Liver (tissue), 9 donors: Measurements from ENCODE around the gene MESD. TPM values are rescaled to one million over a fixed set of nuclear protein-coding genes. Genes with fewer than 3 reads are reported as not detected.

ENCODE experiments used
- DNase-seq: peaks from one replicate; pipeline ENCODE4 v3.0.0-alpha.2; 2017; ENCODE audit warnings: low spot score
- H3K27ac ChIP-seq, 2 donors: one replicate each; pipeline ENCODE4 v1.7.0; 2013; ENCODE audit warnings: inconsistent platforms in 2 of 2, low read length in 2 of 2, control low read depth in 1 of 2, low read depth in 1 of 2, mild to moderate bottlenecking in 1 of 2
- H3K27me3 ChIP-seq, 4 donors: one replicate each; pipeline versions ENCODE4 v1.6.1 to v1.7.0; 2013; ENCODE audit warnings: low read length in 3 of 4, inconsistent platforms in 1 of 4, mild to moderate bottlenecking in 1 of 4, moderate library complexity in 1 of 4; ENCODE audit not compliant: control insufficient read depth in 4 of 4, insufficient read depth in 4 of 4
- H3K36me3 ChIP-seq, 4 donors: one replicate each; pipeline versions ENCODE4 v1.6.1 to v1.7.0; 2013; ENCODE audit warnings: low read length in 3 of 4, mild to moderate bottlenecking in 3 of 4, low read depth in 1 of 4, moderate library complexity in 1 of 4; ENCODE audit not compliant: control insufficient read depth in 4 of 4, insufficient read depth in 3 of 4
- H3K4me1 ChIP-seq, 4 donors: one replicate each; pipeline versions ENCODE4 v1.6.1 to v1.7.0; 2013; ENCODE audit warnings: low read length in 3 of 4, mild to moderate bottlenecking in 3 of 4, moderate library complexity in 1 of 4; ENCODE audit not compliant: control insufficient read depth in 4 of 4, insufficient read depth in 4 of 4
- H3K4me3 ChIP-seq, 3 donors: one replicate each; pipeline versions ENCODE4 v1.6.1 to v1.7.0; 2013; ENCODE audit warnings: low read length in 3 of 3, control low read depth in 1 of 3, low read depth in 1 of 3, mild to moderate bottlenecking in 1 of 3
- H3K9ac ChIP-seq, 2 donors: one replicate each; pipeline ENCODE4 v1.7.0; 2013; ENCODE audit warnings: low read length in 2 of 2, mild to moderate bottlenecking in 2 of 2, moderate library complexity in 2 of 2, control low read depth in 1 of 2, low read depth in 1 of 2
- H3K9me3 ChIP-seq, 4 donors: one replicate each; pipeline versions ENCODE4 v1.6.1 to v1.7.0; 2013; ENCODE audit warnings: low read length in 3 of 4; ENCODE audit not compliant: control insufficient read depth in 4 of 4
- ATF3 ChIP-seq: IDR thresholded peaks from 2 replicates; pipeline ENCODE4 v1.6.1; 2016; ENCODE audit warnings: antibody characterized with exemption
- CTCF ChIP-seq: fragments of 150-350 bp; IDR thresholded peaks from 2 replicates; pipeline ENCODE4 v1.5.1; 2017; ENCODE audit warnings: improper control_type of control experiment, low read depth, low read length; ENCODE audit not compliant: missing input control
- EGR1 ChIP-seq, 2 donors: IDR thresholded peaks; 2 replicates each; pipeline ENCODE4 v1.6.1; 2016 to 2018; ENCODE audit warnings: antibody characterized with exemption in 2 of 2, low read depth in 2 of 2
- FOXA1 ChIP-seq: IDR thresholded peaks from 2 replicates; pipeline ENCODE4 v1.6.1; 2016; ENCODE audit warnings: antibody characterized with exemption
- FOXA2 ChIP-seq: IDR thresholded peaks from 2 replicates; pipeline ENCODE4 v1.6.1; 2016; ENCODE audit warnings: antibody characterized with exemption
- GABPA ChIP-seq, 2 donors: IDR thresholded peaks in 1 of 2; conservative IDR thresholded peaks in 1 of 2; 2 replicates each; pipeline ENCODE4 v1.6.1; 2016; ENCODE audit warnings: antibody characterized with exemption in 2 of 2, mild to moderate bottlenecking in 1 of 2, moderate library complexity in 1 of 2
- HNF4A ChIP-seq, 2 donors: conservative IDR thresholded peaks; 2 replicates each; pipeline ENCODE4 v1.6.1; 2016; ENCODE audit warnings: antibody characterized with exemption in 2 of 2, mild to moderate bottlenecking in 2 of 2
- HNF4G ChIP-seq: IDR thresholded peaks from 2 replicates; pipeline ENCODE4 v1.6.1; 2016; ENCODE audit warnings: antibody characterized with exemption
- JUND ChIP-seq, 2 donors: IDR thresholded peaks; 2 replicates each; pipeline ENCODE4 v1.6.1; 2016; ENCODE audit warnings: antibody characterized with exemption in 2 of 2
- MAX ChIP-seq: IDR thresholded peaks from 2 replicates; pipeline ENCODE4 v1.6.1; 2016; ENCODE audit warnings: antibody characterized with exemption
- NR2F2 ChIP-seq: IDR thresholded peaks from 2 replicates; pipeline ENCODE4 v1.6.1; 2016; ENCODE audit warnings: antibody characterized with exemption
- RAD21 ChIP-seq, 2 donors: IDR thresholded peaks; 2 replicates each; pipeline ENCODE4 v1.6.1; 2016; ENCODE audit warnings: antibody characterized with exemption in 2 of 2, mild to moderate bottlenecking in 2 of 2
- REST ChIP-seq: IDR thresholded peaks from 2 replicates; pipeline ENCODE4 v1.6.1; 2016; ENCODE audit warnings: antibody characterized with exemption, mild to moderate bottlenecking
- RXRA ChIP-seq, 2 donors: IDR thresholded peaks; 2 replicates each; pipeline ENCODE4 v1.6.1; 2017 to 2018; ENCODE audit warnings: antibody characterized with exemption in 2 of 2, mild to moderate bottlenecking in 1 of 2
- SP1 ChIP-seq: IDR thresholded peaks from 2 replicates; pipeline ENCODE4 v1.6.1; 2018; ENCODE audit warnings: antibody characterized with exemption, mild to moderate bottlenecking
- TAF1 ChIP-seq: conservative IDR thresholded peaks from 2 replicates; pipeline ENCODE4 v1.6.1; 2016; ENCODE audit warnings: antibody characterized with exemption, mild to moderate bottlenecking
- YY1 ChIP-seq: IDR thresholded peaks from 2 replicates; pipeline ENCODE4 v1.6.1; 2016; ENCODE audit warnings: antibody characterized with exemption, mild to moderate bottlenecking
- ZBTB33 ChIP-seq: IDR thresholded peaks from 2 replicates; pipeline ENCODE4 v1.6.1; 2016; ENCODE audit warnings: antibody characterized with exemption
- WGBS: extraction: QIAGEN DNeasy Blood & Tissue Kit; methylation state at CpG from one replicate; pipeline ENCODE4 v1.1.7; 2013; 5-methylcytosine and 5-hydroxymethylcytosine counted together
- polyA plus RNA-seq, 2 donors: library from polyadenylated mRNA; stranded (reverse) in 1 of 2; unstranded in 1 of 2; fragments of 200-250 nt in 1 of 2; fragments of >200 nt in 1 of 2; fragmentation: Nextera tagmentation in 1 of 2; extraction: Ambion mirVana in 1 of 2; gene quantifications; one replicate each; pipeline versions ENCODE4 v1.2.1 to v1.2.3, GENCODE V29; 2013 to 2015
- total RNA-seq, 2 donors: library from RNA; depleted of rRNA; stranded (reverse); fragments of >200 nt; gene quantifications; one replicate each; pipeline ENCODE4 v1.2.3, GENCODE V29; 2014
- donor health status: healthy.
- donor health status: healthy.
- donor health status: healthy.
- donor health status: healthy.
- donor health status: healthy.

The MESD gene
- total and polyA plus RNA-seq, 4 donors: 15.3 to 24.0 (median 17.0) TPM

- TF ChIP-seq RXRA (IDR thresholded peaks at IDR 0.05): no peak
- TF ChIP-seq FOXA2: no peak
- TF ChIP-seq CTCF: no peak
- TF ChIP-seq REST: no peak
- no peak for TF ChIP-seq MAX
- TF ChIP-seq HNF4A (conservative IDR thresholded peaks at IDR 0.05): no peak
- TF ChIP-seq SP1: no peak
- TF ChIP-seq HNF4G: no peak
- no peak for TF ChIP-seq YY1
- TF ChIP-seq NR2F2: no peak
- TF ChIP-seq FOXA1: no peak
- no peak for TF ChIP-seq ATF3
- TF ChIP-seq ZBTB33: no peak
- TF ChIP-seq TAF1: no peak
- no peak for TF ChIP-seq JUND (IDR thresholded peaks at IDR 0.05)
- no peak for TF ChIP-seq EGR1 (IDR thresholded peaks at IDR 0.05; ENCODE audit: low read depth in 2 of 2)
- no peak for TF ChIP-seq GABPA (IDR thresholded peaks at IDR 0.05 in 1 of 2, conservative IDR thresholded peaks at IDR 0.05 in 1 of 2)
- TF ChIP-seq RAD21 (IDR thresholded peaks at IDR 0.05): no peak
- Histone ChIP-seq H3K4me3 (no peak overlapping the region), H3K9ac (no peak overlapping the region), H3K4me1 (no peaks in the 10 kb centered on the region), H3K36me3 (peaks cover 0 to 4% (median 0%) of the 10 kb centered on the region in 4 donors), H3K9me3 (no peaks in the 10 kb centered on the region), H3K27me3 (no peaks in the 10 kb centered on the region), H3K27ac (no peak overlapping the region)
- 89% methylated on average over 10 of the region's 10 CpGs for WGBS
- no peak for DNase-seq
These were observed 87.3 kb downstream of the MESD start for GRCh38 chr15:80902298-80902801.
